ENCODE measurements around the gene ST3GAL4.

The ST3GAL4 gene

DNA sequence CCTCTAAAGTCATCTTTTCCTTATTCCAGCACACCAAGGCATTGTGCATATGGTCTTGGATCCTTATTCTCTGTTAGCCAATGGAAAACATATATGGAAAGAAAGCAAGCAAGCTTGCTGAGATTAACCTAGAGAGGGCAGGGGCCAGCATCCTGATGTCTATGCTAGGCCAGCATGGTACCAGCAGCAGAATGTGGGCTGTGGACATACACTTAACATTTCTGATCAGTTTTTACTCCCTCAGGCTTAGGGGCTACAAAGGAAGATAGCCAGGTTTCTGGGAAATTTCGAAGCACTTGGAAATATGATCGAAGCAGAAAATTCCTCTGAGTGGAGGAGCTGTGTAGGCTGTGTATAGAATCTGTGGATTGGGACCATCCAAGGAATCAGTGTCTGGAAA is 67.0 kb downstream of the ST3GAL4 start:
- Histone ChIP-seq H3K27me3 (replicated peaks; ENCODE audit: control insufficient read depth, insufficient read depth, low read length) (no peaks in the 10 kb centered on the region), H3K9ac (ENCODE audit: low read length) (no peak overlapping the region), H3K36me3 (ENCODE audit: control insufficient read depth, insufficient read depth, low read length, severe bottlenecking) (peaks cover 6% of the 10 kb centered on the region), H3K4me1 (ENCODE audit: control insufficient read depth, insufficient read depth, low read length) (peaks cover 27% of the 10 kb centered on the region), H3K9me3 (ENCODE audit: control insufficient read depth, low read length) (no peaks in the 10 kb centered on the region), H3K4me3 (ENCODE audit: low read length) (no peak overlapping the region)
- no peak for DNase-seq (ENCODE audit: low read depth)

DNA sequence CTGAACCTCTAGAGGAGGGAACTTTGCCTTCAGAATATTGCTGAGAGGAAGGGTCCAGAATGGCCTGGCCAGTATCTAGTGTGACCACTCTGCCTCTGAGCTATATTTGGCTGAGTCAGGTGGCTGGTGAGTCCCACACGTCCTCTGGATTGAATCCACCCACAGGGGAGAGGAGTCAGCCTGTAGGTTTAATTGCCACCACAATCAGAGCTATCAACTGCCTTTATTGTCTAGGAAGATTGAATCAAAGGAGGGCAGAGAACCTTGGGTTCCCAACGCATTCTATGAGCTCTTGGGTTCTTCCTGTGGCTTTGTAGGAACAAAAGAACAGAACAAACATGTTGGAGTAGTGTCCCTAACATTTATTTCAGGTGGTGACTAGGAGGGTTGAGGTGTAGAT is 67.7 kb downstream of the ST3GAL4 start:
- Histone ChIP-seq H3K4me1 (ENCODE audit: control insufficient read depth, insufficient read depth, low read length) (peaks cover 27% of the 10 kb centered on the region), H3K36me3 (ENCODE audit: control insufficient read depth, insufficient read depth, low read length, severe bottlenecking) (peaks cover 6% of the 10 kb centered on the region), H3K9me3 (ENCODE audit: control insufficient read depth, low read length) (no peaks in the 10 kb centered on the region), H3K27me3 (replicated peaks; ENCODE audit: control insufficient read depth, insufficient read depth, low read length) (no peaks in the 10 kb centered on the region), H3K4me3 (ENCODE audit: low read length) (no peak overlapping the region), H3K9ac (ENCODE audit: low read length) (no peak overlapping the region)
- no peak for DNase-seq (ENCODE audit: low read depth)

DNA sequence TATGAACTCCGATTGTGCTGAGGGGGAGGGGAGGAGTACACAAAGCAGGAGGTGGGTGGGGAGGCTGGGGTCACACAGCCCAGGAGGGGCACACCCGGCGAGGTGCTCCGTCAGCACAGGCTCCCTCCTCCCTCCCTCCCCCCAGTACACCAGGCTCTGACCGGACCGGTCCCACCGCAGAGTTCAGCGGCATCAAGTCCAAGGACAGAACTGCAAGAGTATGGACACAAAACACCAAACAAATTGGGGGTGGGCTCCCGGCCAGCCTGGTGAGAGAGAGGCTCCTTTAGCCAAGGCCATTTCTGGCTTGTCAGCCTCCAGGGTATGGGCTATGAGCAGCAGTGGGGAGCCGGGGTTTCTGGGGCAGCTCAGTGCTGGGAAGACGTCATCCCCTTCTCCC is 68.3 kb downstream of the ST3GAL4 start:
- Histone ChIP-seq H3K4me1 (ENCODE audit: control insufficient read depth, insufficient read depth, low read length) (peaks cover 21% of the 10 kb centered on the region), H3K9me3 (ENCODE audit: control insufficient read depth, low read length) (no peaks in the 10 kb centered on the region), H3K27me3 (replicated peaks; ENCODE audit: control insufficient read depth, insufficient read depth, low read length) (no peaks in the 10 kb centered on the region), H3K36me3 (ENCODE audit: control insufficient read depth, insufficient read depth, low read length, severe bottlenecking) (peaks cover 6% of the 10 kb centered on the region), H3K4me3 (ENCODE audit: low read length) (no peak overlapping the region), H3K9ac (ENCODE audit: low read length) (no peak overlapping the region)
- no peak for DNase-seq (ENCODE audit: low read depth)

GRCh38 chr11:126424471-126425039 is 69.1 kb downstream of the ST3GAL4 start:
- H3K9me3 ChIP-seq (ENCODE audit: control insufficient read depth, low read length): no peaks in the 10 kb centered on the region
- H3K4me1 ChIP-seq (ENCODE audit: control insufficient read depth, insufficient read depth, low read length): peaks cover 16% of the 10 kb centered on the region
- no peak for DNase-seq (ENCODE audit: low read depth)
- H3K36me3 ChIP-seq (ENCODE audit: control insufficient read depth, insufficient read depth, low read length, severe bottlenecking): peaks cover 6% of the 10 kb centered on the region
- H3K4me3 ChIP-seq (ENCODE audit: low read length): no peak overlapping the region
- H3K27me3 ChIP-seq (replicated peaks; ENCODE audit: control insufficient read depth, insufficient read depth, low read length): no peaks in the 10 kb centered on the region
- no peak overlapping the region for H3K9ac ChIP-seq (ENCODE audit: low read length)

GRCh38 chr11:126426106-126426505 is 70.6 kb downstream of the ST3GAL4 start:
- H3K9me3 ChIP-seq (ENCODE audit: control insufficient read depth, low read length): no peaks in the 10 kb centered on the region
- DNase-seq (ENCODE audit: low read depth): no peak
- no peak overlapping the region for H3K9ac ChIP-seq (ENCODE audit: low read length)
- no peaks in the 10 kb centered on the region for H3K27me3 ChIP-seq (replicated peaks; ENCODE audit: control insufficient read depth, insufficient read depth, low read length)
- peaks cover 6% of the 10 kb centered on the region for H3K36me3 ChIP-seq (ENCODE audit: control insufficient read depth, insufficient read depth, low read length, severe bottlenecking)
- no peak overlapping the region for H3K4me3 ChIP-seq (ENCODE audit: low read length)
- peaks cover 9% of the 10 kb centered on the region for H3K4me1 ChIP-seq (ENCODE audit: control insufficient read depth, insufficient read depth, low read length)

GRCh38 chr11:126426820-126427749 is 71.6 kb downstream of the ST3GAL4 start:
- Histone ChIP-seq H3K4me3 (ENCODE audit: low read length) (no peak overlapping the region), H3K4me1 (ENCODE audit: control insufficient read depth, insufficient read depth, low read length) (peaks cover 18% of the 10 kb centered on the region), H3K9ac (ENCODE audit: low read length) (no peak overlapping the region), H3K36me3 (ENCODE audit: control insufficient read depth, insufficient read depth, low read length, severe bottlenecking) (peaks cover 6% of the 10 kb centered on the region), H3K27me3 (replicated peaks; ENCODE audit: control insufficient read depth, insufficient read depth, low read length) (no peaks in the 10 kb centered on the region), H3K9me3 (ENCODE audit: control insufficient read depth, low read length) (no peaks in the 10 kb centered on the region)
- DNase-seq (ENCODE audit: low read depth): no peak

DNA sequence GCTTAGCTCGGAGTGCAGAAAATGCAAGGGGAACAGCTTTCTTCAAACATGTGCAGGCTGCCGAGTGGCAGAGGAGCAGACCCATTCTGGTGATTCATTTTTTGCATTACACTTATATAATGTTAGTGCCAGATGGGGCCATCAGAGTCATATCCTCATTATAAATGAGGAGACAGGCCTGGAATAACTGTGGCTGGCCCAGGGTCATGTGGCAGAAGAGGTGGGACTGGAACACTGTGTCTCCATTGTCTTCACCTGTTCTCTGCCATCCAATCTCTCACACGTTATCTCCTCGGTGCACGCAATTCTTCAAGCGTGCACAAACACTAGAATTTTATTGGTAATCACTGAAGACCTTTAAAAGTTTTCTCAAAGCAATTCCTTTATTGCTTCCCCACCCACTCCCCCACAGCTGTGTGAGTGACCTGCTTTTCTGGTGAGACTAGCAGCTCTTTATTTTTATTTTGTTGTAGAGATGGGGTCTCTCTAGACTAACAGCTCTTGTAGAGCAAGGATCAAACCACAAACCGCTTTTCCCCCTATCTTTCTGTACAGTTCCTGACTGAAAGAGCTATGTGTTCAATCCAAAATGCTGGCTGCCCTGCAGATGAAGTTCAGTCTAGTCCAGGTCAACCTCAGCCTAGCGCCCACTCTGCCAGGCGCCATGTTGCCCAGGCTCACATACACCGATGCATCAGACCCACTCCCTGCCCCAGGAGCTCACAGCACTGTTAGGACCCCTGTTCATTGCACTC is 75.3 kb downstream of the ST3GAL4 start:
- H3K9me3 ChIP-seq (ENCODE audit: control insufficient read depth, low read length): no peaks in the 10 kb centered on the region
- DNase-seq (ENCODE audit: low read depth): no peak

DNA sequence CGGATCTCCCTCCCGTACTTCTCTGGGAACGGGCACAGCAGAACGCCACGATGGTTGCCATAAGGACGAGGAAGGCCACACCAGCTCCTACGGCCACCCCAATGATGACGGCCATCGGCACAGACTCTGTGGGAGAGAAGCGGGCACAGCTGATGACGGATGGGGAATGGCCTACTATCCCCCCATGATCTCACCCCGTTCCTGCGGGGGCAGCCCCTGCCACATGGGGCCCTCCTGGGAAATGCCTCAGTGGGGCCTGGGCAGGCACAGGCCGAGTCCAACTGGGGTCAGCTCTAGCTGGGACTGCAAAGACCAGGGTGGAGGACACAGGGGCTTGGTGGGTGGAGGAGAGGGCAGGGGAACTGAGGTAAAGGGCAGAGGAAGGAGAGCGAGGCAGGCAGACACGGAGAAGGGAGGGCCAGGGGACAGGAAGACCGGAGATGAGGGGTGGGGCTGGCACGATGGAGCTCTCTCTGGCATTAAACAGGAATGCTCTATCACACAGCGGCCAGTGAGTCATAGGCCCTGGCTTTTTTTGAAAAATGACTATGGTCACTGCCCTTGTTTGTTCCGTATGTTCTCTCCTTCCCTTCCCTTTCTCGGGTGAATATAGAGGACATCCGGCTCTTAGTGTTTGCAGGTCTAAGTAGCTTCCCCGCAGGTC is 76.0 kb downstream of the ST3GAL4 start:
- peak; percentile 80 for DNase-seq (ENCODE audit: low read depth)
- Histone ChIP-seq H3K9ac (ENCODE audit: low read length) (peak overlapping the region; percentile 59), H3K27me3 (replicated peaks; ENCODE audit: control insufficient read depth, insufficient read depth, low read length) (no peaks in the 10 kb centered on the region), H3K4me1 (ENCODE audit: control insufficient read depth, insufficient read depth, low read length) (peaks cover 29% of the 10 kb centered on the region), H3K36me3 (ENCODE audit: control insufficient read depth, insufficient read depth, low read length, severe bottlenecking) (no peaks in the 10 kb centered on the region), H3K4me3 (ENCODE audit: low read length) (no peak overlapping the region), H3K9me3 (ENCODE audit: control insufficient read depth, low read length) (no peaks in the 10 kb centered on the region)

More for the DNA sequence above, 75.3 kb downstream of the ST3GAL4 start:
- Histone ChIP-seq H3K4me1 (ENCODE audit: control insufficient read depth, insufficient read depth, low read length) (peaks cover 30% of the 10 kb centered on the region), H3K27me3 (replicated peaks; ENCODE audit: control insufficient read depth, insufficient read depth, low read length) (no peaks in the 10 kb centered on the region), H3K36me3 (ENCODE audit: control insufficient read depth, insufficient read depth, low read length, severe bottlenecking) (no peaks in the 10 kb centered on the region), H3K4me3 (ENCODE audit: low read length) (no peak overlapping the region), H3K9ac (ENCODE audit: low read length) (peak overlapping the region; percentile 58)

GRCh38 chr11:126432065-126432461 is 76.6 kb downstream of the ST3GAL4 start:
- no peak overlapping the region for H3K4me3 ChIP-seq (ENCODE audit: low read length)
- no peaks in the 10 kb centered on the region for H3K27me3 ChIP-seq (replicated peaks; ENCODE audit: control insufficient read depth, insufficient read depth, low read length)
- H3K36me3 ChIP-seq (ENCODE audit: control insufficient read depth, insufficient read depth, low read length, severe bottlenecking): peaks cover 3% of the 10 kb centered on the region
- no peaks in the 10 kb centered on the region for H3K9me3 ChIP-seq (ENCODE audit: control insufficient read depth, low read length)
- H3K4me1 ChIP-seq (ENCODE audit: control insufficient read depth, insufficient read depth, low read length): peaks cover 24% of the 10 kb centered on the region
- peak overlapping the region; percentile 59 for H3K9ac ChIP-seq (ENCODE audit: low read length)
- no peak for DNase-seq (ENCODE audit: low read depth)

DNA sequence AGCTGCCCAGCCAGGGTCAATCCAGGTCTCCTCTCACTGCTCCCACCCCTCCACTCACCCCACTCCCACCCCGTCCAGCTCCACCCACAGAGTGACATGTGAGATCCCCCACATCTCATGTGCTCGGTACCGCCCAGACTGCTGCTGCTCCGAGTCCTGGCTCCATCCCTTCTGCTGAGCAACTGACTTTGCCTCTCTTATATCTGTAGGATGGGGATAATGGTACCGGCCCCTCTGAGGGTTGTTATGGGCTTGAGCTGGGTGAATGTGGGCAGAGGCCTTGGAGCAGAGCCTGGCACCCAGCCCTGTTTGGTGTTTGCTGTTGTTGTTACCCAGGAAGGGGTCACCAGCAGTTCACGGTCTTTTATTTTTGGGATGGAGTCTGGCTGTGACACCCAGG is 77.0 kb downstream of the ST3GAL4 start:
- Histone ChIP-seq H3K4me1 (ENCODE audit: control insufficient read depth, insufficient read depth, low read length) (peaks cover 22% of the 10 kb centered on the region), H3K4me3 (ENCODE audit: low read length) (no peak overlapping the region), H3K9me3 (ENCODE audit: control insufficient read depth, low read length) (no peaks in the 10 kb centered on the region), H3K9ac (ENCODE audit: low read length) (peak overlapping the region; percentile 59), H3K27me3 (replicated peaks; ENCODE audit: control insufficient read depth, insufficient read depth, low read length) (no peaks in the 10 kb centered on the region), H3K36me3 (ENCODE audit: control insufficient read depth, insufficient read depth, low read length, severe bottlenecking) (peaks cover 6% of the 10 kb centered on the region)
- no peak for DNase-seq (ENCODE audit: low read depth)
